ENCODE results near the gene JARID2.

Gene JARID2

GRCh38 chr6:15335916-15336315 is 90.0 kb downstream of the JARID2 start:
- CTCF ChIA-PET = no interaction called here

GRCh38 chr6:15336900-15337560 is 91.2 kb downstream of the JARID2 start:
- DNase-seq (ENCODE audit: low spot score) = no peak
- no peak overlapping the region for H3K27ac ChIP-seq
- no peak for TF ChIP-seq CTCF (conservative IDR thresholded peaks at IDR 0.05; ENCODE audit: low read depth)
- CTCF ChIA-PET = no interaction called here
- POLR2A ChIA-PET (ENCODE audit: low non-redundant PET) = no interaction called here

More at GRCh38 chr6:15335916-15336315, 90.0 kb downstream of the JARID2 start:
- no peak overlapping the region for H3K27ac ChIP-seq
- DNase-seq (ENCODE audit: low spot score) = no peak
- TF ChIP-seq CTCF (conservative IDR thresholded peaks at IDR 0.05; ENCODE audit: low read depth) = no peak
- POLR2A ChIA-PET (ENCODE audit: low non-redundant PET) = no interaction called here

GRCh38 chr6:15337582-15337981 is 91.7 kb downstream of the JARID2 start:
- CTCF ChIA-PET = no interaction called here

GRCh38 chr6:15338476-15338875 is 92.6 kb downstream of the JARID2 start:
- CTCF ChIA-PET = no interaction called here
- POLR2A ChIA-PET (ENCODE audit: low non-redundant PET) = no interaction called here
- no peak for TF ChIP-seq CTCF (conservative IDR thresholded peaks at IDR 0.05; ENCODE audit: low read depth)
- no peak overlapping the region for H3K27ac ChIP-seq
- DNase-seq (ENCODE audit: low spot score) = no peak

More at GRCh38 chr6:15337582-15337981, 91.7 kb downstream of the JARID2 start:
- POLR2A ChIA-PET (ENCODE audit: low non-redundant PET) = no interaction called here
- no peak for DNase-seq (ENCODE audit: low spot score)
- H3K27ac ChIP-seq = no peak overlapping the region
- no peak for TF ChIP-seq CTCF (conservative IDR thresholded peaks at IDR 0.05; ENCODE audit: low read depth)

- TF ChIP-seq CTCF (conservative IDR thresholded peaks at IDR 0.05; ENCODE audit: low read depth) = no peak
- DNase-seq (ENCODE audit: low spot score) = no peak
- CTCF ChIA-PET = interaction anchor here (0.7 kb wide), 1 partner anchor 1287 kb away, joined by 7 read pairs; no protein-coding TSS in a partner anchor
- H3K27ac ChIP-seq = no peak overlapping the region
- POLR2A ChIA-PET (ENCODE audit: low non-redundant PET) = no interaction called here
Measured at GRCh38 chr6:15339081-15339480, 93.2 kb downstream of the JARID2 start.

GRCh38 chr6:15340105-15340601 is 94.3 kb downstream of the JARID2 start:
- no peak for TF ChIP-seq CTCF (conservative IDR thresholded peaks at IDR 0.05; ENCODE audit: low read depth)
- DNase-seq (ENCODE audit: low spot score) = no peak
- no peak overlapping the region for H3K27ac ChIP-seq
- CTCF ChIA-PET = interaction anchor here (0.8 kb wide), 1 partner anchor 35 kb away, joined by 3 read pairs; no protein-coding TSS in a partner anchor
- POLR2A ChIA-PET (ENCODE audit: low non-redundant PET) = no interaction called here

Data from RWPE1 (cell line).